HCT116 (cell line): ENCODE data around the gene ZDHHC22.

Experiments used
- CTCF ChIP-seq, 3 experiments: fragments of 200-600 bp in 1 of 3; sonication (generic) in 1 of 3; IDR thresholded peaks in 2 of 3; conservative IDR thresholded peaks in 1 of 3; 2 replicates each; pipeline ENCODE4 v1.5.1; 2012 to 2017; ENCODE audit warnings: low read depth in 2 of 3, low read length in 2 of 3, antibody characterized with exemption in 1 of 3, borderline replicate concordance in 1 of 3, control low read depth in 1 of 3, mild to moderate bottlenecking in 1 of 3, mixed read lengths in 1 of 3, mixed run types in 1 of 3, moderate library complexity in 1 of 3; ENCODE audit not compliant: insufficient read depth in 1 of 3
- EZH2 ChIP-seq: fragments of 200-600 bp; sonication (generic); IDR thresholded peaks from 2 replicates; pipeline ENCODE4 v1.6.1; 2017; ENCODE audit warnings: antibody characterized with exemption, mixed run types
- JUND ChIP-seq: IDR thresholded peaks from 2 replicates; pipeline ENCODE4 v1.6.1; 2012
- POLR2A ChIP-seq: IDR thresholded peaks from 2 replicates; pipeline ENCODE4 v1.7.0; 2011; ENCODE audit warnings: borderline replicate concordance; ENCODE audit not compliant: insufficient read depth, insufficient read length; ENCODE audit errors: extremely low read depth
- POLR2AphosphoS5 ChIP-seq: IDR thresholded peaks from 2 replicates; pipeline ENCODE4 v1.6.1; 2011; ENCODE audit warnings: mild to moderate bottlenecking, low read depth, low read length, moderate library complexity
- SIN3A ChIP-seq: IDR thresholded peaks from 2 replicates; pipeline ENCODE4 v1.6.1; 2012; ENCODE audit warnings: low read depth
- SRF ChIP-seq: IDR thresholded peaks from 2 replicates; pipeline ENCODE4 v1.6.1; 2012; ENCODE audit warnings: low read depth
- TCF7L2 ChIP-seq: IDR thresholded peaks from 2 replicates; pipeline ENCODE4 v1.7.0; 2011; ENCODE audit warnings: borderline replicate concordance, inconsistent platforms; ENCODE audit not compliant: insufficient read depth, insufficient read length; ENCODE audit errors: extremely low read depth
- ZBTB33 ChIP-seq: IDR thresholded peaks from 2 replicates; pipeline ENCODE4 v1.6.1; 2011; ENCODE audit warnings: mild to moderate bottlenecking, low read length, moderate library complexity; ENCODE audit not compliant: insufficient replicate concordance; ENCODE audit errors: extremely low read depth
- ZFX ChIP-seq: fragments of 450-650 bp; IDR thresholded peaks from 2 replicates; pipeline ENCODE4 v1.6.1; 2017
- TF ChIP-seq, protein P1 (sequence below): IDR thresholded peaks from 2 replicates; pipeline ENCODE4 v1.6.1; 2012; ENCODE audit warnings: low read depth
- TF ChIP-seq, protein P2 (sequence below): IDR thresholded peaks from 2 replicates; pipeline ENCODE4 v1.6.1; 2012
- TF ChIP-seq, protein P3 (sequence below): IDR thresholded peaks from 2 replicates; pipeline ENCODE4 v1.6.1; 2012

- TF ChIP-seq ZFX (no peak), CTCF (IDR thresholded peaks at IDR 0.05 in 2 of 3, conservative IDR thresholded peaks at IDR 0.05 in 1 of 3; ENCODE audit: borderline replicate concordance in 1 of 3, insufficient read depth in 1 of 3, low read depth in 2 of 3, low read length in 2 of 3) (no peak), POLR2AphosphoS5 (no peak), EZH2 (no peak), POLR2A (no peak), JUND (no peak), SIN3A (no peak), TCF7L2 (no peak), ZBTB33 (no peak), SRF (no peak)
- TF ChIP-seq, protein P1, sequence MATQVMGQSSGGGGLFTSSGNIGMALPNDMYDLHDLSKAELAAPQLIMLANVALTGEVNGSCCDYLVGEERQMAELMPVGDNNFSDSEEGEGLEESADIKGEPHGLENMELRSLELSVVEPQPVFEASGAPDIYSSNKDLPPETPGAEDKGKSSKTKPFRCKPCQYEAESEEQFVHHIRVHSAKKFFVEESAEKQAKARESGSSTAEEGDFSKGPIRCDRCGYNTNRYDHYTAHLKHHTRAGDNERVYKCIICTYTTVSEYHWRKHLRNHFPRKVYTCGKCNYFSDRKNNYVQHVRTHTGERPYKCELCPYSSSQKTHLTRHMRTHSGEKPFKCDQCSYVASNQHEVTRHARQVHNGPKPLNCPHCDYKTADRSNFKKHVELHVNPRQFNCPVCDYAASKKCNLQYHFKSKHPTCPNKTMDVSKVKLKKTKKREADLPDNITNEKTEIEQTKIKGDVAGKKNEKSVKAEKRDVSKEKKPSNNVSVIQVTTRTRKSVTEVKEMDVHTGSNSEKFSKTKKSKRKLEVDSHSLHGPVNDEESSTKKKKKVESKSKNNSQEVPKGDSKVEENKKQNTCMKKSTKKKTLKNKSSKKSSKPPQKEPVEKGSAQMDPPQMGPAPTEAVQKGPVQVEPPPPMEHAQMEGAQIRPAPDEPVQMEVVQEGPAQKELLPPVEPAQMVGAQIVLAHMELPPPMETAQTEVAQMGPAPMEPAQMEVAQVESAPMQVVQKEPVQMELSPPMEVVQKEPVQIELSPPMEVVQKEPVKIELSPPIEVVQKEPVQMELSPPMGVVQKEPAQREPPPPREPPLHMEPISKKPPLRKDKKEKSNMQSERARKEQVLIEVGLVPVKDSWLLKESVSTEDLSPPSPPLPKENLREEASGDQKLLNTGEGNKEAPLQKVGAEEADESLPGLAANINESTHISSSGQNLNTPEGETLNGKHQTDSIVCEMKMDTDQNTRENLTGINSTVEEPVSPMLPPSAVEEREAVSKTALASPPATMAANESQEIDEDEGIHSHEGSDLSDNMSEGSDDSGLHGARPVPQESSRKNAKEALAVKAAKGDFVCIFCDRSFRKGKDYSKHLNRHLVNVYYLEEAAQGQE, result no peak
- TF ChIP-seq, protein P2, sequence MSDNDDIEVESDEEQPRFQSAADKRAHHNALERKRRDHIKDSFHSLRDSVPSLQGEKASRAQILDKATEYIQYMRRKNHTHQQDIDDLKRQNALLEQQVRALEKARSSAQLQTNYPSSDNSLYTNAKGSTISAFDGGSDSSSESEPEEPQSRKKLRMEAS, result no peak
- TF ChIP-seq, protein P3, sequence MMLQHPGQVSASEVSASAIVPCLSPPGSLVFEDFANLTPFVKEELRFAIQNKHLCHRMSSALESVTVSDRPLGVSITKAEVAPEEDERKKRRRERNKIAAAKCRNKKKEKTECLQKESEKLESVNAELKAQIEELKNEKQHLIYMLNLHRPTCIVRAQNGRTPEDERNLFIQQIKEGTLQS, result no peak
Observed at GRCh38 chr14:77082356-77082755, 59.2 kb downstream of the ZDHHC22 start.
